Liver (tissue), 9 donors: ENCODE results near the gene CDK17. TPM values are rescaled to one million over a fixed set of nuclear protein-coding genes. Genes with fewer than 3 reads are reported as not detected.
A peak's percentile ranks its signal among the peaks of the same experiment; 100 is the strongest.

Experiments used
- DNase-seq: peaks from one replicate; pipeline ENCODE4 v3.0.0-alpha.2; 2017; ENCODE audit warnings: low spot score
- H3K27ac ChIP-seq, 2 donors: one replicate each; pipeline ENCODE4 v1.7.0; 2013; ENCODE audit warnings: inconsistent platforms in 2 of 2, low read length in 2 of 2, control low read depth in 1 of 2, low read depth in 1 of 2, mild to moderate bottlenecking in 1 of 2
- H3K27me3 ChIP-seq, 4 donors: one replicate each; pipeline versions ENCODE4 v1.6.1 to v1.7.0; 2013; ENCODE audit warnings: low read length in 3 of 4, inconsistent platforms in 1 of 4, mild to moderate bottlenecking in 1 of 4, moderate library complexity in 1 of 4; ENCODE audit not compliant: control insufficient read depth in 4 of 4, insufficient read depth in 4 of 4
- H3K36me3 ChIP-seq, 4 donors: one replicate each; pipeline versions ENCODE4 v1.6.1 to v1.7.0; 2013; ENCODE audit warnings: low read length in 3 of 4, mild to moderate bottlenecking in 3 of 4, low read depth in 1 of 4, moderate library complexity in 1 of 4; ENCODE audit not compliant: control insufficient read depth in 4 of 4, insufficient read depth in 3 of 4
- H3K4me1 ChIP-seq, 4 donors: one replicate each; pipeline versions ENCODE4 v1.6.1 to v1.7.0; 2013; ENCODE audit warnings: low read length in 3 of 4, mild to moderate bottlenecking in 3 of 4, moderate library complexity in 1 of 4; ENCODE audit not compliant: control insufficient read depth in 4 of 4, insufficient read depth in 4 of 4
- H3K4me3 ChIP-seq, 3 donors: one replicate each; pipeline versions ENCODE4 v1.6.1 to v1.7.0; 2013; ENCODE audit warnings: low read length in 3 of 3, control low read depth in 1 of 3, low read depth in 1 of 3, mild to moderate bottlenecking in 1 of 3
- H3K9ac ChIP-seq, 2 donors: one replicate each; pipeline ENCODE4 v1.7.0; 2013; ENCODE audit warnings: low read length in 2 of 2, mild to moderate bottlenecking in 2 of 2, moderate library complexity in 2 of 2, control low read depth in 1 of 2, low read depth in 1 of 2
- H3K9me3 ChIP-seq, 4 donors: one replicate each; pipeline versions ENCODE4 v1.6.1 to v1.7.0; 2013; ENCODE audit warnings: low read length in 3 of 4; ENCODE audit not compliant: control insufficient read depth in 4 of 4
- EGR1 ChIP-seq, 2 donors: IDR thresholded peaks; 2 replicates each; pipeline ENCODE4 v1.6.1; 2016 to 2018; ENCODE audit warnings: antibody characterized with exemption in 2 of 2, low read depth in 2 of 2
- FOXA1 ChIP-seq: IDR thresholded peaks from 2 replicates; pipeline ENCODE4 v1.6.1; 2016; ENCODE audit warnings: antibody characterized with exemption
- FOXA2 ChIP-seq: IDR thresholded peaks from 2 replicates; pipeline ENCODE4 v1.6.1; 2016; ENCODE audit warnings: antibody characterized with exemption
- GABPA ChIP-seq, 2 donors: IDR thresholded peaks in 1 of 2; conservative IDR thresholded peaks in 1 of 2; 2 replicates each; pipeline ENCODE4 v1.6.1; 2016; ENCODE audit warnings: antibody characterized with exemption in 2 of 2, mild to moderate bottlenecking in 1 of 2, moderate library complexity in 1 of 2
- HNF4A ChIP-seq, 2 donors: conservative IDR thresholded peaks; 2 replicates each; pipeline ENCODE4 v1.6.1; 2016; ENCODE audit warnings: antibody characterized with exemption in 2 of 2, mild to moderate bottlenecking in 2 of 2
- HNF4G ChIP-seq: IDR thresholded peaks from 2 replicates; pipeline ENCODE4 v1.6.1; 2016; ENCODE audit warnings: antibody characterized with exemption
- JUND ChIP-seq, 2 donors: IDR thresholded peaks; 2 replicates each; pipeline ENCODE4 v1.6.1; 2016; ENCODE audit warnings: antibody characterized with exemption in 2 of 2
- NR2F2 ChIP-seq: IDR thresholded peaks from 2 replicates; pipeline ENCODE4 v1.6.1; 2016; ENCODE audit warnings: antibody characterized with exemption
- RAD21 ChIP-seq, 2 donors: IDR thresholded peaks; 2 replicates each; pipeline ENCODE4 v1.6.1; 2016; ENCODE audit warnings: antibody characterized with exemption in 2 of 2, mild to moderate bottlenecking in 2 of 2
- RXRA ChIP-seq, 2 donors: IDR thresholded peaks; 2 replicates each; pipeline ENCODE4 v1.6.1; 2017 to 2018; ENCODE audit warnings: antibody characterized with exemption in 2 of 2, mild to moderate bottlenecking in 1 of 2
- SP1 ChIP-seq: IDR thresholded peaks from 2 replicates; pipeline ENCODE4 v1.6.1; 2018; ENCODE audit warnings: antibody characterized with exemption, mild to moderate bottlenecking
- TAF1 ChIP-seq: conservative IDR thresholded peaks from 2 replicates; pipeline ENCODE4 v1.6.1; 2016; ENCODE audit warnings: antibody characterized with exemption, mild to moderate bottlenecking
- YY1 ChIP-seq: IDR thresholded peaks from 2 replicates; pipeline ENCODE4 v1.6.1; 2016; ENCODE audit warnings: antibody characterized with exemption, mild to moderate bottlenecking
- WGBS: extraction: QIAGEN DNeasy Blood & Tissue Kit; methylation state at CpG from one replicate; pipeline ENCODE4 v1.1.7; 2013; 5-methylcytosine and 5-hydroxymethylcytosine counted together
- polyA plus RNA-seq, 2 donors: library from polyadenylated mRNA; stranded (reverse) in 1 of 2; unstranded in 1 of 2; fragments of 200-250 nt in 1 of 2; fragments of >200 nt in 1 of 2; fragmentation: Nextera tagmentation in 1 of 2; extraction: Ambion mirVana in 1 of 2; gene quantifications; one replicate each; pipeline versions ENCODE4 v1.2.1 to v1.2.3, GENCODE V29; 2013 to 2015
- total RNA-seq, 2 donors: library from RNA; depleted of rRNA; stranded (reverse); fragments of >200 nt; gene quantifications; one replicate each; pipeline ENCODE4 v1.2.3, GENCODE V29; 2014
- TF ChIP-seq, protein P1 (sequence below): fragments of 150-350 bp; IDR thresholded peaks from 2 replicates; pipeline ENCODE4 v1.5.1; 2017; ENCODE audit warnings: improper control_type of control experiment, low read depth, low read length; ENCODE audit not compliant: missing input control
- TF ChIP-seq, protein P2 (sequence below): IDR thresholded peaks from 2 replicates; pipeline ENCODE4 v1.6.1; 2016; ENCODE audit warnings: antibody characterized with exemption
- TF ChIP-seq, protein P3 (sequence below): IDR thresholded peaks from 2 replicates; pipeline ENCODE4 v1.6.1; 2016; ENCODE audit warnings: antibody characterized with exemption, mild to moderate bottlenecking
- TF ChIP-seq, protein P4 (sequence below): IDR thresholded peaks from 2 replicates; pipeline ENCODE4 v1.6.1; 2016; ENCODE audit warnings: antibody characterized with exemption
- TF ChIP-seq, protein P5 (sequence below): IDR thresholded peaks from 2 replicates; pipeline ENCODE4 v1.6.1; 2016; ENCODE audit warnings: antibody characterized with exemption
- donor health status: healthy.
- donor health status: healthy.
- donor health status: healthy.
- donor health status: healthy.
- donor health status: healthy.

Gene CDK17
- 10 to 100 TPM; 24.7 to 25.2 TPM for total RNA-seq
- 1 to 10 TPM; 4.8 to 5.1 TPM for polyA plus RNA-seq

DNA sequence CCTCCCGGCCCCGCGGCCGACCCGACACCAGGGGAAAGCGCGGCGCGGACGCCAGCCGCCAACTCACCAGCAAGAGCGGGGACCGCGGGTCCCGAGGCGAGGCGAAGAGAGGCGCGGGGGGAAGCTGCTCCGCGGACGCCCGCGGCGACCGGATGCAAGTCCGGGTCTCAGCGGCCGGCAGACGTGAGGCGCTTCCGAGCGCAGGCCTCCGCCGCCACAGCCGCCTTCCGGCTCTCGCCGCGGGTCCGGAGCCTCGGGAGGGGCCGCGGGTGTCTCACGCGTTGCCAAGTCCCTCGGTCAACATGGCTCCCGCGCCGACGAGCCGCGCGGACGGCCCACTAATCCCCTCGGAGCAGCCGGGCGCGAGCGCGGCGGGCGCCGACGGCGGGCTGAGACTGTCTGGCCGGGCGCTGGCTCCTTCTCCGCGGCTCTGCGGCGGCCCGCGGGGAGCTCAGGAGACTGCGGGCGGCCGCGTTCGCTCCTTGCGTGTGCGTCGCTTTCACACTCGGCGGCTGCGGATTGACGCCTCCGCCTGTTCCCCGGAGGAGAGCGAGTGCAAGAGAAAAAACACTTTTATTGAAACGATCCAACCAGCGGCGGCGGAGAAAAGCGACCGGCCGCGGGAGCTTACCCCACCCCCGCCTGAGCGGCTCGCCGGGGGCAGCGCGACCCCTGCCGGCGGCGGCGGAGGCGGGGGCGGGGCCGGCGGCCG lies at the start of gene CDK17:
Gene CDK17, minus strand, starts transcription at position 521 of the 712 bp plus-strand sequence. CDS start 65,603 bp downstream, outside the sequence.
- Histone ChIP-seq H3K9me3 (no peaks in the 10 kb centered on the region), H3K9ac (peak within 1 kb of the TSS; percentile 93 to 97), H3K4me3 (peak within 1 kb of the TSS; percentile 88 to 100 (median 90)), H3K27ac (peak within 1 kb of the TSS; percentile 99), H3K27me3 (no peaks in the 10 kb centered on the region), H3K4me1 (peaks cover 3 to 42% (median 19%) of the 10 kb centered on the region in 4 donors), H3K36me3 (no peaks in the 10 kb centered on the region)
- peak; percentile 91 for DNase-seq
- TF ChIP-seq NR2F2 (no peak), TAF1 (peak; percentile 47), RAD21 (IDR thresholded peaks at IDR 0.05) (peak; percentile 34 to 49)
- TF ChIP-seq, protein P1, sequence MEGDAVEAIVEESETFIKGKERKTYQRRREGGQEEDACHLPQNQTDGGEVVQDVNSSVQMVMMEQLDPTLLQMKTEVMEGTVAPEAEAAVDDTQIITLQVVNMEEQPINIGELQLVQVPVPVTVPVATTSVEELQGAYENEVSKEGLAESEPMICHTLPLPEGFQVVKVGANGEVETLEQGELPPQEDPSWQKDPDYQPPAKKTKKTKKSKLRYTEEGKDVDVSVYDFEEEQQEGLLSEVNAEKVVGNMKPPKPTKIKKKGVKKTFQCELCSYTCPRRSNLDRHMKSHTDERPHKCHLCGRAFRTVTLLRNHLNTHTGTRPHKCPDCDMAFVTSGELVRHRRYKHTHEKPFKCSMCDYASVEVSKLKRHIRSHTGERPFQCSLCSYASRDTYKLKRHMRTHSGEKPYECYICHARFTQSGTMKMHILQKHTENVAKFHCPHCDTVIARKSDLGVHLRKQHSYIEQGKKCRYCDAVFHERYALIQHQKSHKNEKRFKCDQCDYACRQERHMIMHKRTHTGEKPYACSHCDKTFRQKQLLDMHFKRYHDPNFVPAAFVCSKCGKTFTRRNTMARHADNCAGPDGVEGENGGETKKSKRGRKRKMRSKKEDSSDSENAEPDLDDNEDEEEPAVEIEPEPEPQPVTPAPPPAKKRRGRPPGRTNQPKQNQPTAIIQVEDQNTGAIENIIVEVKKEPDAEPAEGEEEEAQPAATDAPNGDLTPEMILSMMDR: peak; percentile 50
- under 1% methylated on average over 112 of the region's 112 CpGs for WGBS

DNA sequence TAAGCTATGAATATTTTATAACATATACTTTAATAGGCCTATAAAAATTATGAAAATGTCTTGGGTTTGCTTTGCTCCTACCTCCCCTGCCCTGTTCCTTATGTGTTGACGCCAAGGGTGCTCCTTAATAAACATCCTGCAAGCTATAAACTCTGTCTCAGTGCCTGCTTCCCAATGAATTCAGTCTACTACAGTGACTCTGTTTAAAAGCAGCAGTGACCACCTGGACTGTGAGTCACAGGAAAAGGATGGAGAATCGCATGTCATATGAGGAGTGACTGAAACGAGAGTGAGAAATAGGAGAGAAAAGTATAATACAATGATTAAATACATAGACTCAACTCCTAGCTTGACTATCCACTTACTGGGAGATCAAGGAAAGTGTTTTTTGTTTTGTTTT lies 48.1 kb upstream of the CDK17 start:
- Histone ChIP-seq H3K4me3 (no peak overlapping the region), H3K9me3 (no peaks in the 10 kb centered on the region), H3K9ac (no peak overlapping the region), H3K36me3 (no peaks in the 10 kb centered on the region), H3K27ac (no peak overlapping the region), H3K27me3 (no peaks in the 10 kb centered on the region), H3K4me1 (no peaks in the 10 kb centered on the region)
- WGBS: 84% methylated on average over 3 of the region's 3 CpGs
- TF ChIP-seq EGR1 (IDR thresholded peaks at IDR 0.05; ENCODE audit: low read depth in 2 of 2): no peak
- TF ChIP-seq HNF4A (conservative IDR thresholded peaks at IDR 0.05): no peak
- TF ChIP-seq HNF4G: no peak
- TF ChIP-seq JUND (IDR thresholded peaks at IDR 0.05): no peak
- TF ChIP-seq RAD21 (IDR thresholded peaks at IDR 0.05): no peak
- TF ChIP-seq FOXA1: no peak
- no peak for TF ChIP-seq NR2F2
- TF ChIP-seq, protein P2, sequence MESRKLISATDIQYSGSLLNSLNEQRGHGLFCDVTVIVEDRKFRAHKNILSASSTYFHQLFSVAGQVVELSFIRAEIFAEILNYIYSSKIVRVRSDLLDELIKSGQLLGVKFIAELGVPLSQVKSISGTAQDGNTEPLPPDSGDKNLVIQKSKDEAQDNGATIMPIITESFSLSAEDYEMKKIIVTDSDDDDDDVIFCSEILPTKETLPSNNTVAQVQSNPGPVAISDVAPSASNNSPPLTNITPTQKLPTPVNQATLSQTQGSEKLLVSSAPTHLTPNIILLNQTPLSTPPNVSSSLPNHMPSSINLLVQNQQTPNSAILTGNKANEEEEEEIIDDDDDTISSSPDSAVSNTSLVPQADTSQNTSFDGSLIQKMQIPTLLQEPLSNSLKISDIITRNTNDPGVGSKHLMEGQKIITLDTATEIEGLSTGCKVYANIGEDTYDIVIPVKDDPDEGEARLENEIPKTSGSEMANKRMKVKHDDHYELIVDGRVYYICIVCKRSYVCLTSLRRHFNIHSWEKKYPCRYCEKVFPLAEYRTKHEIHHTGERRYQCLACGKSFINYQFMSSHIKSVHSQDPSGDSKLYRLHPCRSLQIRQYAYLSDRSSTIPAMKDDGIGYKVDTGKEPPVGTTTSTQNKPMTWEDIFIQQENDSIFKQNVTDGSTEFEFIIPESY: no peak
- no peak for TF ChIP-seq YY1
- no peak for TF ChIP-seq RXRA (IDR thresholded peaks at IDR 0.05)
- TF ChIP-seq, protein P3, sequence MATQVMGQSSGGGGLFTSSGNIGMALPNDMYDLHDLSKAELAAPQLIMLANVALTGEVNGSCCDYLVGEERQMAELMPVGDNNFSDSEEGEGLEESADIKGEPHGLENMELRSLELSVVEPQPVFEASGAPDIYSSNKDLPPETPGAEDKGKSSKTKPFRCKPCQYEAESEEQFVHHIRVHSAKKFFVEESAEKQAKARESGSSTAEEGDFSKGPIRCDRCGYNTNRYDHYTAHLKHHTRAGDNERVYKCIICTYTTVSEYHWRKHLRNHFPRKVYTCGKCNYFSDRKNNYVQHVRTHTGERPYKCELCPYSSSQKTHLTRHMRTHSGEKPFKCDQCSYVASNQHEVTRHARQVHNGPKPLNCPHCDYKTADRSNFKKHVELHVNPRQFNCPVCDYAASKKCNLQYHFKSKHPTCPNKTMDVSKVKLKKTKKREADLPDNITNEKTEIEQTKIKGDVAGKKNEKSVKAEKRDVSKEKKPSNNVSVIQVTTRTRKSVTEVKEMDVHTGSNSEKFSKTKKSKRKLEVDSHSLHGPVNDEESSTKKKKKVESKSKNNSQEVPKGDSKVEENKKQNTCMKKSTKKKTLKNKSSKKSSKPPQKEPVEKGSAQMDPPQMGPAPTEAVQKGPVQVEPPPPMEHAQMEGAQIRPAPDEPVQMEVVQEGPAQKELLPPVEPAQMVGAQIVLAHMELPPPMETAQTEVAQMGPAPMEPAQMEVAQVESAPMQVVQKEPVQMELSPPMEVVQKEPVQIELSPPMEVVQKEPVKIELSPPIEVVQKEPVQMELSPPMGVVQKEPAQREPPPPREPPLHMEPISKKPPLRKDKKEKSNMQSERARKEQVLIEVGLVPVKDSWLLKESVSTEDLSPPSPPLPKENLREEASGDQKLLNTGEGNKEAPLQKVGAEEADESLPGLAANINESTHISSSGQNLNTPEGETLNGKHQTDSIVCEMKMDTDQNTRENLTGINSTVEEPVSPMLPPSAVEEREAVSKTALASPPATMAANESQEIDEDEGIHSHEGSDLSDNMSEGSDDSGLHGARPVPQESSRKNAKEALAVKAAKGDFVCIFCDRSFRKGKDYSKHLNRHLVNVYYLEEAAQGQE: no peak
- TF ChIP-seq SP1: no peak
- TF ChIP-seq GABPA (IDR thresholded peaks at IDR 0.05 in 1 of 2, conservative IDR thresholded peaks at IDR 0.05 in 1 of 2): no peak
- TF ChIP-seq, protein P1: no peak
- TF ChIP-seq FOXA2: no peak
- no peak for TF ChIP-seq TAF1
- TF ChIP-seq, protein P4, sequence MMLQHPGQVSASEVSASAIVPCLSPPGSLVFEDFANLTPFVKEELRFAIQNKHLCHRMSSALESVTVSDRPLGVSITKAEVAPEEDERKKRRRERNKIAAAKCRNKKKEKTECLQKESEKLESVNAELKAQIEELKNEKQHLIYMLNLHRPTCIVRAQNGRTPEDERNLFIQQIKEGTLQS: no peak
- TF ChIP-seq, protein P5, sequence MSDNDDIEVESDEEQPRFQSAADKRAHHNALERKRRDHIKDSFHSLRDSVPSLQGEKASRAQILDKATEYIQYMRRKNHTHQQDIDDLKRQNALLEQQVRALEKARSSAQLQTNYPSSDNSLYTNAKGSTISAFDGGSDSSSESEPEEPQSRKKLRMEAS: no peak
- no peak for DNase-seq
